Heart left ventricle (tissue), 13 donors: ENCODE measurements around the gene CAST.

ENCODE experiments used
- POLR2A ChIP-seq, 2 donors: fragments of 450-650 bp; IDR thresholded peaks; one replicate each; pipeline ENCODE4 v1.6.1; 2017; ENCODE audit warnings: antibody characterized with exemption in 2 of 2, mild to moderate bottlenecking in 2 of 2, moderate library complexity in 2 of 2
- TF ChIP-seq, protein P1 (sequence below), 12 donors: fragments of 200-600 bp; sonication (generic) in 4 of 12; IDR thresholded peaks; one replicate each; pipeline versions ENCODE4 v1.5.0 to v1.8.0; 2018 to 2022; ENCODE audit warnings: antibody characterized with exemption in 12 of 12, mild to moderate bottlenecking in 5 of 12
- donor health status: ischemic (EF 13 %, LVEDD 7.1; RV severe dilation, severe dysfunction).
- donor health status: DM: no; HTN: yes; CAD: no.
- donor health status: DM: no; HTN: no; CAD: no.
- donor health status: ischemic (EF 25% LVEDD 6.9; RV normal size, moderate dysfunction).
- donor health status: ischemic (EF 25% LVEDD 5.7; RV mildly dilated, moderate dysfunction).
- donor health status: ischemic (EF 35%, LVEDD 5.7; RV mildly dilated, moderate dysfunction).
- donor health status: nonischemic (EF 11% LVEDD 7.7; RV severe dilation, severe dysfunction).
- donor health status: DM: yes; HTN: yes; CAD: no.
- donor health status: PGD.
- donor health status: ischemic (EF 29% LVEDD 5.4; RV normal size, mild dysfunction).
- donor health status: nonischemic (EF 23%, LVEDD 6.1; RV moderate dilation, normal function).

DNA sequence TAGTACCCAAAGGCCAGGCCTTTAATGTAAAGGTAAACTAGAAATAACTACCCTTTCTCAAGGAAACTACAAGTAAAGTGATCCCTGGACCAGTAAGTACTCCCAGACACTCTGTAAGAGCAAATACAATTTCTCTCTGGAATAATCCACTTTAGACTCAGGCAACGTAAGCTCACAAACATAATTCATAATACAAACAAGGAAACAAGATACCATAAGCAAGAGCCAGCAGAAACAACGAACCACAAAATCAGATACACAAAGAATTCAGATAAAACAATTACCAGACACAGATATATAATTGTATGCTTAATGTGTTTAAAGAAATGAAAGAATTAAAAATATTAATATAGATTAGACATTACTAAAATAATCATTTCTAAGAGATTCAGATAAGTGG is 133.4 kb downstream of the CAST start:
- TF ChIP-seq, protein P1, sequence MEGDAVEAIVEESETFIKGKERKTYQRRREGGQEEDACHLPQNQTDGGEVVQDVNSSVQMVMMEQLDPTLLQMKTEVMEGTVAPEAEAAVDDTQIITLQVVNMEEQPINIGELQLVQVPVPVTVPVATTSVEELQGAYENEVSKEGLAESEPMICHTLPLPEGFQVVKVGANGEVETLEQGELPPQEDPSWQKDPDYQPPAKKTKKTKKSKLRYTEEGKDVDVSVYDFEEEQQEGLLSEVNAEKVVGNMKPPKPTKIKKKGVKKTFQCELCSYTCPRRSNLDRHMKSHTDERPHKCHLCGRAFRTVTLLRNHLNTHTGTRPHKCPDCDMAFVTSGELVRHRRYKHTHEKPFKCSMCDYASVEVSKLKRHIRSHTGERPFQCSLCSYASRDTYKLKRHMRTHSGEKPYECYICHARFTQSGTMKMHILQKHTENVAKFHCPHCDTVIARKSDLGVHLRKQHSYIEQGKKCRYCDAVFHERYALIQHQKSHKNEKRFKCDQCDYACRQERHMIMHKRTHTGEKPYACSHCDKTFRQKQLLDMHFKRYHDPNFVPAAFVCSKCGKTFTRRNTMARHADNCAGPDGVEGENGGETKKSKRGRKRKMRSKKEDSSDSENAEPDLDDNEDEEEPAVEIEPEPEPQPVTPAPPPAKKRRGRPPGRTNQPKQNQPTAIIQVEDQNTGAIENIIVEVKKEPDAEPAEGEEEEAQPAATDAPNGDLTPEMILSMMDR (IDR thresholded peaks at IDR 0.05), result no peak
- no peak for TF ChIP-seq POLR2A (IDR thresholded peaks at IDR 0.05)
